Measurements from ENCODE around the gene HOXB13.

GRCh38 chr17:48735062-48735351, 6.5 kb upstream of the HOXB13 start:
- TF ChIP-seq MAX (IDR thresholded peaks at IDR 0.05; ENCODE audit: insufficient read depth, insufficient read length) (no peak), CTCF (IDR thresholded peaks at IDR 0.05; ENCODE audit: extremely low read depth in 1 of 2, insufficient read depth in 1 of 2, low read depth in 1 of 2, low read length in 2 of 2) (no peak), POLR2A (IDR thresholded peaks at IDR 0.05; ENCODE audit: low read depth, low read length) (no peak), POLR2AphosphoS5 (IDR thresholded peaks at IDR 0.05; ENCODE audit: insufficient read depth, low read depth, low read length) (no peak), GATA2 (IDR thresholded peaks at IDR 0.05; ENCODE audit: insufficient read depth, insufficient read length, low read depth, low read length) (no peak), EZH2 (IDR thresholded peaks at IDR 0.05; ENCODE audit: borderline replicate concordance, low read depth, low read length, severe bottlenecking) (no peak)

Data from endothelial cell of umbilical vein (primary cell).